T-helper 2 cell treated with Interferon-gamma antibody and Interleukin-4, amounts not matched to agents 100 ng/mL and 5 ng/mL, for 36 hours (primary cell): ENCODE measurements around the gene MRRF. TPM values are rescaled to one million over a fixed set of nuclear protein-coding genes. Genes with fewer than 3 reads are reported as not detected.

Experiments used
- intact Hi-C: fragments of 100-400 bp; cut with micrococcal nuclease; formaldehyde crosslinking; loops from one replicate; pipeline ENCODE4 v1.15.1; 2023
- total RNA-seq: library from RNA; stranded (reverse); gene quantifications from 2 replicates; pipeline ENCODE4 v1.2.3, GENCODE V29; 2022

MRRF gene
- total RNA-seq, 1 donor from 2014 or later = 37.7 TPM

- intact Hi-C loops = no loop called here
These were observed 112.8 kb downstream of the MRRF start for GRCh38 chr9:122377241-122378164.

- intact Hi-C loops = no loop called here
These were observed 113.6 kb downstream of the MRRF start for GRCh38 chr9:122378236-122378635.

- intact Hi-C loops = no loop called here
These were observed 114.7 kb downstream of the MRRF start for GRCh38 chr9:122379340-122379739.

- intact Hi-C loops = no loop called here
These were observed 115.6 kb downstream of the MRRF start for GRCh38 chr9:122380293-122380692.

Other genes with a start within 250 kb of the MRRF start
- 2.3 and 2.7 TPM in 2 replicates for gene TTLL11, start 171.6 kb upstream of the MRRF start, total RNA-seq
- gene NDUFA8, start 105.1 kb upstream of the MRRF start, total RNA-seq = 39.1 and 40.5 TPM in 2 replicates
- not detected in 2 replicates for gene MORN5, start 105.0 kb upstream of the MRRF start, total RNA-seq
- not detected in 2 replicates for gene LHX6, start 35.9 kb upstream of the MRRF start, total RNA-seq
- 24.0 and 24.5 TPM in 2 replicates for gene RBM18, start within 50 bp of the MRRF start, total RNA-seq
- 0.43 and 0.45 TPM in 2 replicates for gene PTGS1, start 106.1 kb downstream of the MRRF start, total RNA-seq
- not detected in 2 replicates for gene OR1J1, start 213.0 kb downstream of the MRRF start, total RNA-seq
- not detected in 2 replicates for gene OR1J2, start 245.9 kb downstream of the MRRF start, total RNA-seq